ENCODE data around the gene MRPL43.
"Not testable (repeated sequence)": the region's sequence is repeated elsewhere in the genome, so short reads cannot be mapped to it uniquely, and the experiment has no call there.

MRPL43 gene

DNA sequence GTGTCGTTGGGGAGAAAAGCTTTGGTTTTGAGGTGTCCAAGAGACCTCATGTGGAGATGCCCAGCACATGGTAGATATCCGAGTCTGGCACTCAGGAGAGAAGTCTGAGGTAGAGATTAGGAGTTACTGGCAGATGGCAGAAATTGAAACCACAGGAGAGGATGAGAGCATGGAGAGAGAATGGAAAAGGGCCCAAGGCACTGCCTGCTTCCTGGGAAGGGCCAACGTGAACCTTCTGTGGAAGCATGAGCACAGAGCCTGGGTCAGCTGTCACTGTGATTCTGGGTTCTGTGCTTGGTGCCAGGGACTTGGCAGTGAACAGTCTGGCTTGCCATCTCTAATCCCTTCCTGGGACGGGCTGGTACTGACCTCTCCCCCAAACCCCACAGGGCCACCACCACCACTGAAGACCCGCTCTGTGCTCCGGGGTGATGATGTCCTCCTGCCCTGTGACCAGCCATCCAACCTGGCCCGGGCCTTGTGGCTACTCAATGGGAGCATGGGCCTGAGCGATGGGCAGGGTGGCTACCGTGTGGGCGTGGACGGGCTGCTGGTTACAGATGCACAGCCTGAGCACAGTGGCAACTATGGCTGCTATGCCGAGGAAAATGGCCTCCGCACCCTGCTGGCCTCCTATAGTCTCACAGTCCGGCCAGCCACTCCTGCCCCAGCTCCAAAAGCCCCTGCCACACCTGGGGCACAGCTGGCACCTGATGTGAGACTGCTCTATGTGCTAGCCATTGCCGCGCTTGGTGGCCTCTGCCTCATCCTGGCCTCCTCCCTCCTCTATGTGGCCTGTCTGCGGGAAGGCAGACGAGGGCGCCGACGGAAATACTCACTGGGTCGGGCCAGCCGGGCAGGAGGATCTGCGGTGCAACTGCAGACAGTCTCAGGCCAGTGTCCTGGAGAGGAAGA lies 4.1 kb downstream of the MRPL43 start:
- DNase-seq (ENCODE audit: low spot score): no peak

DNA sequence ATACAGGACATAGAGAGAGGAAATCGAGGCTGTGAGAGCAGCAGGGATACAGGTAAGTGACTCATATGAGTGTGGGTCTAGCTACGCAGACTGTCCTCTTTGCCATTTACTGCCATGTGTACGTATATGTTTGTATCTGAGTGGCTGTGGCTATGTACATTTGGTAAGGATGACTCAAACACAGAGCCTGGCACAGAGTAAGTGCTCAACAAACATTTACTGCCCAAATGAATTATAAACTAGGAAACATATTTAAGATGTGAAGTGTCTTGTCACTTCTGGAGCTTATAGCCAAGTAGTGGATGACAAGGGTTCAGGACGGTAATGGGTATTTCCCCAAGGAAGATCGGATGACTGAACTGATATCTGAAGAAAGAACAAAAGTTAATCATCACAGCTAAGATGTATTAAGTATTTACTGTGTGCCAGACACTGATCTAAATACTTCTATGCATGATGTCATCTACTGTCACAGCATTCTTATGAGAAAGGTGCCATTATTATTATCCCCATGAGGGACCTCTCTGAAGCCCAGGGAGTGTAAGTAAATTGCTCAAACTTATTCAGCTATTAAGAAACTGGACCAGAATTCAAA lies 6.0 kb downstream of the MRPL43 start:
- no peak for DNase-seq (ENCODE audit: low spot score)

DNA sequence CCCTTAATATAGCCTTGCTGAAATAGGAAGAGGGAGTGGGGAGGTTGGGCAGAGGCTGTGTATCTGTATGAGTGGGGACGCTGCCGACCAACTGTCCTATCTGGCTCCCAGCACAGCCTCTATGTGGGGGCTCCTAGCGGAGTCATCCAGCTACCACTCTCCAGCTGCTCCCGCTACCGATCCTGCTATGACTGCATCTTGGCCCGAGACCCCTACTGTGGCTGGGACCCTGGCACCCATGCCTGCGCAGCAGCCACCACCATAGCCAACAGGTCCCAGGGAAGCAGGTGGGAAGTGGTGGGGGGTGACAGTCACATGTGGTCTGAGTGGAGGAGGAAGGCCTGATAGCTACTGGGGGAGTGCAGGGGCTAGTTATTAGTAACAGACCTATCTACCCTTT lies 6.6 kb downstream of the MRPL43 start:
- no peak for DNase-seq (ENCODE audit: low spot score)

DNA sequence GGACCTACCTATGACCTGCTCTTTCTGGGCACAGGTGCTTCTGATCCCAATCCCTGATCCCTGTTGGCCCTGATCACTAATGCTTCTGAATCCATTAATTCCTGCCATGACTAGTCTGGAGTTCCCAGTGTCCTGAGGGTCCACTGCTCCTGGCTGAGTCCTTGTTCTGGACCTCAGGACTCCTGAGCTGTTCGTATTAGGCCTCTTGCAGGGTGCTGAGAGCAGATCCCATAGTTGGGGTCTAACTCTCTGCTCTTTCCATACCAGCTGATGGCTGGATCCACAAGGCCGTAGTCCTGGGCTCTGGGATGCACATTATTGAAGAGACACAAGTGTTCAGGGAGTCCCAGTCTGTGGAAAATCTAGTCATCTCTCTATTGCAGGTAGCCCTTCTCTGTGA lies 7.0 kb downstream of the MRPL43 start:
- no peak for DNase-seq (ENCODE audit: low spot score)

DNA sequence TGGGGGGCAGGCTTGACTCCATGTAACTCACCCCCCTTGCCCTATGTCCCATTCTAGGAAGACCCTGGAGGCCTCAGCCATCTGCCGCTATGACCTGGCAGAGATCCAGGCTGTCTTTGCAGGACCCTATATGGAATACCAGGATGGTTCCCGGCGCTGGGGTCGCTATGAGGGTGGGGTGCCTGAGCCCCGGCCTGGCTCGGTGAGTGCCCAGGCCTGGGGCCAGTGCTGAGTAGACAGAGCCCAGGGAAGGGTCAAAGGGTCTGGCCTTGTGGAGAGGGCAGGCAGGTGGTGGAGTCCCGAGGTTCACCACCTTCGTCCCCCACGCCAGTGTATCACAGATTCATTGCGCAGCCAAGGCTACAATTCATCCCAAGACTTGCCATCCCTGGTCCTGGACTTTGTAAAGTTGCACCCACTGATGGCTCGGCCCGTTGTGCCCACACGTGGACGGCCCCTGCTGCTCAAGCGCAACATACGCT lies 7.5 kb downstream of the MRPL43 start:
- no peak for DNase-seq (ENCODE audit: low spot score)

DNA sequence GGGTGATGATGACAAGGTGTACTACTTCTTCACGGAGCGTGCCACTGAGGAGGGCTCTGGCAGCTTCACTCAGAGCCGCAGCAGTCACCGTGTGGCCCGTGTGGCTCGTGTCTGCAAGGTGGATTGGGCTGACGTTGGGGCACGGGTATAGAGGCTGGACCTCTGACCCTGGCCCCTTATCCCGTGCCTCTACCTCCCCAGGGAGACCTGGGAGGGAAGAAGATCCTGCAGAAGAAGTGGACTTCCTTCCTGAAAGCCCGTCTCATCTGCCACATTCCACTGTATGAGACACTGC lies 8.4 kb downstream of the MRPL43 start:
- DNase-seq (ENCODE audit: low spot score): no peak

DNA sequence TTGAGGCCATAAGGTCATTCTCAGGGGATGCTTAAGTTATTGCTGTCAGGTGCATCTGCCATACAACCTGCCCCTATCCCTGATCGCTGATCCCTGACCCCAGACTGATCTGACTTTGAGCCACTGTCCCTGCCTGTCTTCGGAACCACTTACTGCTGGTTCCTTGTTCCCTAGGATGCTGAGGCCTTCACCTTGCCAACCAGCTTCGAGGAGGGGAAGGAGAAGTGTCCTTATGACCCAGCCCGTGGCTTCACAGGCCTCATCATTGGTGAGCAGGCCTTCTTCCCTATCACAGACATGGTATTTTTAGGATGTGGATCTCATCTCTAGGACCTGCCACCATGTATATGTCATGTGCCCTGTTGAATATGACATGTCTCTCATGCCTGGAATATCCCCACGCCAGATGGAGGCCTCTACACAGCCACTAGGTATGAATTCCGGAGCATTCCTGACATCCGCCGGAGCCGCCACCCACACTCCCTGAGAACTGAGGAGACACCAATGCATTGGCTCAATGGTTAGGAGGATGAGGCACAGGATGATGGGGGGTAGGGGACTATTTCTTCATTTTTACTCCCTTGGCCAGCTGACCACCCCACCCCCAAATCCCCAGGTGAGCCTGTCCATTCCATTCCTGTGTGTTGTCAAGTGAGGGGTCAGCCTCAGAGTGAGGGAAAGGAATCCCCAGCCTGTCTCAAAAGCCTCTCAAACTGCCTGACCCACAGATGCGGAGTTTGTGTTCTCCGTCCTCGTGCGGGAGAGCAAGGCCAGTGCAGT lies 9.0 kb downstream of the MRPL43 start:
- DNase-seq (ENCODE audit: low spot score): no peak

DNA sequence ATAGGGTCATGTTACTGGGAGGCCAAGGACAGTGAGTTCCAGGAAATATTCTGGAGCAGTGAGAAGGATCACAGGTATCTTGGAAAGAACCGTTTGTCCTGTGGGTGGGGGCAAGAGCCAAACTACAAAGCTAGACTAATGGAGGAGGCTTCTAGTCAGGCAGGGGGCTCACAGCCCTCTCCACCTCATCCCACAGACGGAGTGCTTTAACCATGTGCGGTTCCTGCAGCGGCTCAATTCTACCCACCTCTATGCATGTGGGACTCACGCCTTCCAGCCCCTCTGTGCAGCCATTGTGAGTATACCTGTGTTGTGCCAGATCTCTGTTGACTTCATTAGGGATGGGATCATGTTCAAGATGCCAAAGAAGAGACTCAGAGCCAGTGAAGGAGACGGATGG lies 9.9 kb downstream of the MRPL43 start:
- DNase-seq (ENCODE audit: low spot score): no peak

DNA sequence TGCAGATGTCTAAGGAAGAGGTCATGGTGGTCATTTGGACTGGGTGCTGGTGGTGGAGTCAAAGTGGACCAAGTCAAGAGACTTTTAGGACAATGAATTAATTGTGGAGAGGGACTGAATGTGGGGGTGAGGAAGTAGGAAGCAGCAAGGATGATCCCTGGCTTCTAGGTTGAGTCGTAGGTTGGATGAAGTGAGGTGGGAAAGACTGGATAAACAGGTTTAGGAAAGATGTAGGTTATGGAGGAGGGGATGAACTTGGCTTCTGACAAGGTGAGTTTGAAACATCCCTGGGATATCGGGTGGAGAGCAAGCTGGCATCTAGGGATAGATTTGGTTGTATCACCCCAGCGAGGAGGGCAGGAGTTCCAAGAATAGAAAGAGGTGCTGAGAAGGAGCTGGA lies 10.4 kb downstream of the MRPL43 start:
- DNase-seq (ENCODE audit: low spot score): no peak

DNA sequence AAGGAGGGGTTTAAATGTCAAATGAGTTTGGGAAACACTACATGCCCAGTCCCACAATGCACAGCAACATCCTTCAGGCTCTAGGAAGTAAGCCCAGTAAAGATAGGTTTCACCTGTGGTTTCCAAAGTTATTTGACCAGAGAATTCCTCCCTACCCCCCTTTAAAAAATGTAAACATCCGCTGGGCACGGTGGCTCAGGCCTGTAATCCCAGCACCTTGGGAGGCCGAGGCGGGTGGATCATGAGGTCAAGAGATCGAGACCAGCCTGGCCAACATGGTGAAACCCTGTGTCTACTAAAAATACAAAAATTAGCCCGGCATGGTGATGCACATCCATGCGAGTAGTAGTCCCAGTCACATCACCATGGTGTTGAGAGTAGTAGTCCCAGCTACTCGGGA lies 11.9 kb downstream of the MRPL43 start:
- not testable (repeated sequence) for DNase-seq (ENCODE audit: low spot score)

DNA sequence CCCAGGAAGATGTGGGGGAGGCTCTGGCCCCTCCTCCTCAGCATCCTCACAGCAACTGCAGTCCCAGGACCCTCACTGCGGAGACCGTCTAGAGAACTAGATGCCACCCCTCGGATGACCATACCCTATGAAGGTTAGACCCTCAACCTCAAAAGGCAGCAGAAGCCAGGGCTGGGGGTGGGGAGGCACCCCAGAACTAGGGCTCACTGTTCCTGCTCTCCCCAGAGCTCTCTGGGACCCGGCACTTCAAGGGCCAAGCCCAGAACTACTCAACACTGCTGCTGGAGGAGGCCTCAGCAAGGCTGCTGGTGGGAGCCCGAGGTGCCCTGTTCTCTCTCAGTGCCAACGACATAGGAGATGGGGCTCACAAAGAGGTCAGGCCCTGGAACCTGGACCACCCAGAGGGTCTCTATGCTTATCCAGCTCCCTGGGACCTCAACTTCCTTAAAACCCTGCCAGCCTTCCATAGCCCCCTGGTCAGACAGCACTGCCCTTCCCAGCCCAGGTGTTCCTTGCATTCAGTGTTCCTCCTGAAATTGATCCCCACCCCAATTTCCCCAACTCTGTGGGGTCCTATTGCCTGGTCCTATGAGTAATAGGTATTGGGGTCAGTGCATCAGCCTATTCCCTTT lies 14.3 kb downstream of the MRPL43 start:
- no peak for DNase-seq (ENCODE audit: low spot score)

DNA sequence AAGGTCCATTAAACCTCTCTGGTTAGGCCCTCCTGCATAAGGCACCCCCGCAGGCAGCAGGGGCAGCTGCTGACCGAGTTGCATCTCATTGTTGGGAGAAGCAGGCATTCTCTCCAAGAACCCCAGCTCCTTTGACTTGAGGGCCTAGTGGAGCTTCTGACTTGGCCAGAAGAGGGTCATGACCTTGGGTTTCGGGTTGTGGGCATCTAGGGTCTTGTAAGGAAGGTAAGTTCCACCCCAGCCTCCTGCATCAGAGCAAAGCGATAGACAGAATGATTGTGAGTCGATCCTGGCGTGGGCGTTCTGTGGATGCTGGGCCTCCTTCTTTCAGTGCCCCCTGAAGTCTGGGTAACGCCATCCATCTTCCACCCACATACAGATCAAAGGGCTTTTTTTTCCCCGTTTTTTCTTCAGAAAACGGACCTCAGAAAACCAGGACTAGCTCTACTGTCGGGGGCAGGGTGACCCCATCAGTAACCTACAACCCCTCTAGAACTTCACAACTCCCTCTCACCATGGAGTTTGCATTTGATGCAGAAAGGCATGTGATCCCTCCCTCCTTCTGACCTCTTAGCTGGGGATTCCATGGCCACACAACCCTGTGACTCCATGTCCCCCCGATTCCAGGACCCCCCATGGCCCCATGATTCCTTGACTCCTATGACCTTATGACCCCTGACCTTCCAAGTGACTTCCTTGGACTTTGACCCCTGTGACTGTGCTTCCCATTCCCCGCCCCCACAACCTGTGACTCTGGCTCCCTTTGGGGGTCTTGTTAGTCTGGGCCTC lies 15.0 kb downstream of the MRPL43 start:
- DNase-seq (ENCODE audit: low spot score): no peak

DNA sequence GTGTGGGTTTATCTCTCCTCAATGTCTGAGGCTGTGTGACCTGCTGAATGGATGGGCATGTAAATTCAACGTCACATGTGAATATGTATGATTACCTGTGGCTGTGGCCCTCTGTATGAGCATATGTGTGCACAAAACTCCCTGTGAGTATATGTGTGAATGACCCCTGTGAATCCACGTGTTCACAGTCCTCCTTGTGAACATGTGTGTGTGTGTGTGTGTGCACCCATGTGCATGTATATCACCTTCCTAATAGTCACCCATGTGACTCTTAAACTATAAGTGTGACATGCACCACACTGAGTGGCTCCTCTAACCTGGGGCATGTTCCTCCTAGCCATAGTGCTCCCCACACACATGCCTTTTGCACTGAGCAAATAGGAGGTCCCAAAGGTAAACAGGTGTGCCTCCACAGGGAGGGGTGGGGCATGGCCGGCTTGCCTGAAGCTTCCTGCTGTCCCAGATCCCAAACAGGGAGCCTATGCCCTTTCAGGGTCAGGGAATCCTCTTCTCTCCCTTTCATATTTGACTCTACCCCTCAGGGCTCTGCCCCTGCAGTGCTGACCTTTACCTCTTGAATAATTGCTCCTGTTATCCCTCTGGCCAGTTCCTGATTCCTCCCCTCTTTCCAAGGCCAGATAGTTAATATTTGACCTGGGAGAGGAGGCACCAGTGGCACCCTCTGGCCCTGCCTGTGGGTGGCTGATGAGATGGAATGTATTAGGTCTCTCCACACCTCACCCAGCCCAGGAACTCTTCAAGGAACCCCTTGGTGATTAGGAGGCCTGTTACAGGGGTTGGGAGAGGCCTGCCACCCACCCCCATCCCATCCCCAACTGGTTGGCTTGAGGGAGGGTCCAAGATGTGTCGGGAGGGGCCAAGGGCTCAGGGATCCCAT lies 16.1 kb downstream of the MRPL43 start:
- DNase-seq (ENCODE audit: low spot score): no peak

DNA sequence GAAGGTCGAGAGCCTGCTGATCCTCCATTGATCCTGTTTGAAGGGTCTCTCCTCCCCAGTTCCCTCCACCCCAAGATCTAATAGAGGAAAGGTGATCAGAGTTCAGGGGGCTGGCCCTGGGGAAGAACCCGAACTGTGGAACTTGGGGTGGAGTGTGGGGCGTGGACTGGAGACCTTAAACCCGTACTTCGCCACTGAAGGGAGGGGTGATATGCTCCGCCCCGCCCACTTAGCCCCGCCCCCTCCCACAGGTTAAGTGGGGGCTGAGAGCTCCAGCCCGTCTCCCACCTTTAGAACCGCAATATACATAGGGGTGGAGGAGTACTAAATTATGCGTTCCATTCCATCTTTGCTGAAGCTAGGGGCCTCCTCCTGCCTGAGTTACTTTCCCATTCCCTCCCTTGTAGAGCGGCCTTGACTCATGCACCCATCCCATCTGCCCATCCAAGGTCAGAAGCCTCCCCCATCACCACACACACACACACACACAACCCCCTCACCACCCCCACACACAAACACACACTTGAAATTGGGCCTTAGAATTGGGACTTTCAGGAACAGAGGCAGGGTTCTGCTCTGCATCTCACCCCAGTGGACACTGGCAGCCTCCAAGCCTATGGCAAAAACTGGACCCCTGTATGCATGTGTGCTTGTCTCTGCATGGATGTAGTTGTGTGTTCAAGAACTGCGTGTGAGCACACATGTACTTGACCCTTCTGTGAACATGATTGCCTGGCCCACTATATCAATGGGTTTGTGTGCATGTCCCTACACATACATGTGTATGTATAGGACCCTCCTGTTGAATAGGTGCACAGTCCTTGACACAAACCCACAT lies 17.0 kb downstream of the MRPL43 start:
- no peak for DNase-seq (ENCODE audit: low spot score)

DNA sequence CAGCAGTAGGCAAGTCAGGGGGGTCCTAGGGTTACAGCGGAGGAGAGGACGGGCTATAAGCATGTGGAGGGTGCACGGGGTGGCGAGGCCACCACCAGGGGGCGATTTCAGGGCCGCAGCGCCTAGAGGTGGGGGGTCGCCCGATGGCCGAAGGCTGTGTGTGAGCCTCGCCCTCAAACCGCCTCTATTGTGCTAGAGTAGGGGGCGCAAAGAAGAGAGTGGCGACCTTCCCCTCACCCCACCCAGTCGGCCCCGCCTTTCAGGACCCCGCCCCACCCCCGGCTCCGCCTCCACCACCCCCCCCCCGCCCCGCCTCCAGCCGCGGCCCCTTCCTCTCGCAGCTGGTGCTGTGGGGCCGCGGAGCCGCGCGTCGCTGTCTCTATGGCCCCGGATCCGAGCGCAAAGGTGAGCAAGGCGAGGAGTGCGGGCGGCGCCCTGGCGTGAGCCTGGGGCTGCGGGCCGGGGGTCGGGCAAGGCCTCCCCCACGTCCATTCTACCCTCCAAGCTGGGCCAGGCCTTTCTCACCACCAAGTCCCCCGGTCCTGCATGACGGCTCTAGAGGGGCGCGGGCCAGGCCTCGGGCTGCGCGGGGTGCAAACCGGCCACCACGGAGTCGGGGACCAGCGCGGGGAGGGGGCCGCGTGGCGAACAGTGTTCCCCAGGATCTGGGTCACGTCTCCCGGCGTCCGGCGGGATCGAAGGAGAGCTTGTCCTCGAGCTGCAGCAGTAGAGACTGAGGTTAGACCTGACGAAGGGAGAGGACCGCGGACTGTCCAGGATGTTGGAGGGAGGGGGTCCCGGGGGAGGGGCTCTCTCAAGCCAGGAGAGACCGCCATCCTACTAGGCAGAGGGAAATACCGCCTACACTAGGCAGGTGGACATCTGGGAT lies 17.9 kb downstream of the MRPL43 start, which contains the start of gene SEMA4G:
SEMA4G (plus strand) TSS at position 318 of the 889 bp plus-strand sequence. CDS start 3,409 bp downstream, outside the sequence.
- DNase-seq (ENCODE audit: low spot score): peak; percentile 83

DNA sequence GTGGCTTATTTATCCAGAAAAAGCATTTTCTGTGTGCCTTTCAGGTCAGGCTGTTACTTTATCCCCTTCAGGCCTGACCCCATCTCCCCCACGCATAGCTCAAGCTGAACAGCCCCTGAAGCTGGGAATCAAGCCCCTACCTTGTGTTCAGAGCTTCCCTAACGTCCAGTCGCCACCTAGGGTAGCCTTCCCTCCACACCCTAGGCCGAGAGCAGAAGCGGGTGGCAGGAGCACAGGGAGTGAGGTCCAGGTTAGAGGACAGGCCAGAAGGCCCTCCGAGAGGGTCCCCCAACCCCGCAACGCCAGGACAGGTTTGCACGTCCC lies 18.5 kb downstream of the MRPL43 start:
- no peak for DNase-seq (ENCODE audit: low spot score)

DNA sequence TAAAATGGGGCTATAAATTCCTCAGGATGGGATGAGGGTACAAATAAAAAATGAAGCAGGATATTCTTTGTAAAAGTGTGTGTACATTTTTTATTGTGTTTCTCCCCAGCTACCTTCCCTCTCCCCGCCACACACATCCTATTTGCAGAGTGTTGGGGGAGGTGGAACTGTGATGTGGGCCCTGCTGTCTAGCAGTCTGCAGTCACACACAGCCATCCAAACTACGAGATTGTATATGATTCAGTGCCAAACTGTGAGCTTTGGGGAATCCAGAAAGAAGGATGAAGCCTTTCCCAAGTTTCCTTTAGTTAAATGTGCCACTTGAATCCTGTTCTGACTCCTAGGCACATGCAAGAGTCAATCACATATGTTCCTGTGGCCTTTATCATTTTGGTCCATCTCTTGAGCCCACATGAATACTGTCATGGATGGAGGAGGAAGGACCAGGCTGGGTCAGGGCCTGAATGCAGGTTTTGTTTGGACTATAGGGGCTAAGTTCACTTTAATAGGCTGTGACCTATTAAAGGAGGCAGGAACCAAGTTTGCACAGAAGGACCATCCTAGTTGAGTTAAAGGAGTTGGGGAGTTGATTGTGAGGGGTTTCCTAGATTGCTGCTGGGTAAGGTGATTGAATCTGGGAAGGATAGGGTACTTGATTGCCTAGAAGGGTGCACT lies 19.1 kb downstream of the MRPL43 start:
- DNase-seq (ENCODE audit: low spot score): no peak

DNA sequence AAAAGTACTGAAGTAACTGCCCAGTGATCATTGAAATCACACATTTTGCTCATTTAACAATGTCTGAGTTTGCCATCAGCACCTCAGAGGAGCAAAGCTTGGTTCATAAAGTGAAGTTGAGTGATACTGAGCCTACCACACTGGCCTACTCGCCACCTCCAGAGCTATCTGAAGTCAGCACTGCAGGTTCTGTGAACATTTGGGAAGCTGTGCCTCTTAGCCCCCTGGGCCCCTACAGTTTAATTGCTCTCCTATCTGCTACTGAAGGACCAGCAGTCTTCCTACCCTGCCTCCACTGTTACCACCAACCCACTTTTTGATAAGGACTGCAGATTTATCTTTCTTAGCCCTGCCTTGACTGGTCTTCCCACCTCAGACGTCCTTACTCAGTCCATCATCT lies 20.0 kb downstream of the MRPL43 start:
- no peak for DNase-seq (ENCODE audit: low spot score)
